Activated CD4-positive, CD25-positive, alpha-beta regulatory T cell (primary cell): ENCODE data around the gene ATXN2.

Experiments
- DNase-seq, 4 experiments: peaks; one replicate each; lab custom pipeline; 2025; lab: John Stamatoyannopoulos, UW

Gene ATXN2

DNA sequence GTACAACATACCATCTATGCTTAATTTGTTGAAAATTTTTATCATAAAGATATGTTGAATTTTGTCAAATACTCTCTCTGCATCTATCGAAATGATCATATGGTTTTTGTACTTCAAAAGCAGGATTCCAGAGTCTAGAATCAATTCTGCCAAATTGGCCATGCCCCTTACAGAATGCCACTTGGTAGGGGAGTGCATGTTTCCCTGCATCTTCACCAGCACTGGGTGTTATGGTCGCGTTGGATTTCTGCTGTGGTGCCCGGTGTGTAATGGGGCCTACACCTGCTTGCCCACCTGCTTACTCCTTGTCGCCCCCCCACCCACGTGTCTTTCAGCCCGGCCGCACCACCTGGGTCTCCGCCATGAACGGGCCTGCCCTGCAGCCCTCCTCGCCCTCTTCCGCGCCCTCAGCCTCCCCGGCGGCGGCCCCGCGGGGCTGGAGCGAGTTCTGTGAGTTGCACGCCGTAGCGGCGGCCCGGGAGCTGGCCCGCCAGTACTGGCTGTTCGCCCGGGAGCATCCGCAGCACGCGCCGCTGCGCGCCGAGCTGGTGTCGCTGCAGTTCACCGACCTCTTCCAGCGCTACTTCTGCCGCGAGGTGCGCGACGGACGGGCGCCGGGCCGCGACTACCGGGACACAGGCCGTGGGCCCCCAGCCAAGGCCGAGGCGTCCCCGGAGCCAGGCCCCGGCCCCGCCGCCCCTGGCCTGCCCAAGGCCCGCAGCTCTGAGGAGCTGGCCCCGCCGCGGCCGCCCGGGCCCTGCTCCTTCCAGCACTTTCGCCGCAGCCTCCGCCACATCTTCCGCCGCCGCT, 181.1 kb downstream of the ATXN2 start:
- no peak for DNase-seq

DNA sequence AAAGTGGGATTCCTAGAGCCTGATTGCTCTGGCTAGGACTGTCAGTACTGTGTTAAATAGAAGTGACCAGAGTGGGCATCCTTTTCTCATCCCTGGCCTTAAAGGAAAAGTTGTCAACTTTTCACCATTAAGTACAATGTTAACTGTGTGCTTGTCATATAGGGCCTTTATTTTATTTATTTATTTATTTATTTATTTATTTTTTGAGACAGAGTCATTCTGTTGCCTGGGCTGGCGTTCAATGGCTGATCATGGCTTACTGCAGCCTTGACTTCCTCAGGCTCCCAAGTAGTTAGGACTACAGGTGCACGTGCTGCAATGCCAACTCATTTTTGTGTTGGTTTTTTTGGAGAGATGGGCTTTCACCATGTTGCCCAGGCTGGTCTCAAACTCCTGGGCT, 181.8 kb downstream of the ATXN2 start:
- no peak for DNase-seq

DNA sequence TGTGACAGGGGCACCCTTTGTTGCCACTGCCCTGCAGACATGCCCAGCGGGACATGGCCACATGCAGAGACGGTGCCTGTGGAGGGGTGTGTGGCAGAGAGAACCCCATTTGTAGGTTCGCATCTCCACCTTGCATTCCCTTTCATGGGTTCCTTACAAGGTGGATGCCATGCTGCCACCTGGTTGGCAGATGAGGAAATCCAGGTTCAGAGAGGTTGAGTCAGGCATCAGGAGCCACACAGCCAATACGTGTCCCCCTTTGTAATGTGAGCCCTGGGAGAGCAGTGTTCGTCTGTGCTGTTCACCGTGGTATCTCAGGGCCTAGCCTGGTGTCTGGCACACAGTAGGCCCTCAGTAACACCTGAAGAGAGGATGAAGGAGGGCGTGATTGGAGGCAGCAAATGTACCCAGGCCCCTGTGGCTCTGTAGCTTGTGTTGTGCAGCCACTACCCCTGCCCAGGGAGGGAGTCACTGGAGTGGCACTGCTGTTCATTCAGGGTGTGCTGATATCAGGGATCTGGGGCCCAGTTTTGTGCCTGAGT, 184.3 kb downstream of the ATXN2 start:
- no peak for DNase-seq

DNA sequence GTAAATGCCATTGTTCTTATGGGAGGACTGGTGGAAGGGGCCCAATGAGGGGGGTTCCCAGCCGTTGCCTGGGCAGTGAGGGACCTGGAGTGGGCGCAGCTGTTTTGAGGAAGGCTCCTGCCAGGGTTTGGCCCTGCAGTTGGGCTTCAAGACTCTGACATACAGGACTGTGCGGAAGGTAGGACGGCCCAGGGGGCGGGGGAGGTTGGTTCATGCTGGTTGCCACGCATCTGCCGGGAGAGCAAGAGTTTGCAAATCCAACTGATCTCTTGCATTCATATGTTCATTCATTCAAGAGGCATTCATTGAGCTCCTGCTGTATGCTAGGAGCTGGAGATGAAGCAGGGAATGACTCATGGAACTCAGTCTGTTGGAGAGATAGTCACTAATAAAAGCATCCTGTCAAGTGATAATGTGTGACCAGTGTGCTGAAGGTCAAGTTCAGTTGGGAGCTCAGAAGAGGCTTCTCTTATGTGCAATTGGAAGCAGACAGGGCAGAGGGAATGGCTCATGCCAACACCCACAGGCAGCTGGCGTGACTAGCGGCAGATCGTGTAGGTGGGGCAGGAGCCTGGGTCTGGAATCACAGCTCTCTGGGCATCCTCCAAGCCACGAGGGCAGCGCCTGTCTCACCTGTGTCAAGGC, 185.6 kb downstream of the ATXN2 start:
- DNase-seq = no peak

DNA sequence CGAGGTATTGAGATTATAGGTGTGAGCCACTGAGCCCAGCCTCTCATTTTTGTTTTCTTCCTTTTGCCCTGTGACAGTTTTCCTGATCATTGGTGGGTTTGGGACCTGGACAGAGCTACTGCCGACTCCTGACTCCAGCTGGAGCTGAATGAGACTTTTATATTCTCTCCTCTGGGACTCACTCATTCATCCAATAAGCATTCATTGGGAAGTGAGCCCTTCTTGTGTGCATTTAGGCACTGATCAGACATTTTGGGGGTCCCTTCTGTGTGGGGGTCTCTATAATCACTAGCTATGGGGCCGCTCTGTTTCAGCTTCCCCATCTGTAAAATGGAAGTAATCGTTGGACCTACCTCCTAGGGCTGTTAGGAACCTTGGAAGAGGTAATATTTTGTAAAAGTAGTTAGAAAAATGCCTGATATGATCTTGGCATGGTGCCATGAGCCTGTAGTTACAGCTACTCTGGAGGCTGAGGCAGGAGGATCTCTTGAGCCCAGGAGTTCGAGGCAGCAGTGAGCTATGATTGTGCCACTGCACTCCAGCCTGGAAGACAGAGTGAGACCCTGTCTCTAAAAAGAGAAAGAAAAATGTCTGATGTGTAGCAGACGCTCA, 186.2 kb downstream of the ATXN2 start:
- no peak for DNase-seq

DNA sequence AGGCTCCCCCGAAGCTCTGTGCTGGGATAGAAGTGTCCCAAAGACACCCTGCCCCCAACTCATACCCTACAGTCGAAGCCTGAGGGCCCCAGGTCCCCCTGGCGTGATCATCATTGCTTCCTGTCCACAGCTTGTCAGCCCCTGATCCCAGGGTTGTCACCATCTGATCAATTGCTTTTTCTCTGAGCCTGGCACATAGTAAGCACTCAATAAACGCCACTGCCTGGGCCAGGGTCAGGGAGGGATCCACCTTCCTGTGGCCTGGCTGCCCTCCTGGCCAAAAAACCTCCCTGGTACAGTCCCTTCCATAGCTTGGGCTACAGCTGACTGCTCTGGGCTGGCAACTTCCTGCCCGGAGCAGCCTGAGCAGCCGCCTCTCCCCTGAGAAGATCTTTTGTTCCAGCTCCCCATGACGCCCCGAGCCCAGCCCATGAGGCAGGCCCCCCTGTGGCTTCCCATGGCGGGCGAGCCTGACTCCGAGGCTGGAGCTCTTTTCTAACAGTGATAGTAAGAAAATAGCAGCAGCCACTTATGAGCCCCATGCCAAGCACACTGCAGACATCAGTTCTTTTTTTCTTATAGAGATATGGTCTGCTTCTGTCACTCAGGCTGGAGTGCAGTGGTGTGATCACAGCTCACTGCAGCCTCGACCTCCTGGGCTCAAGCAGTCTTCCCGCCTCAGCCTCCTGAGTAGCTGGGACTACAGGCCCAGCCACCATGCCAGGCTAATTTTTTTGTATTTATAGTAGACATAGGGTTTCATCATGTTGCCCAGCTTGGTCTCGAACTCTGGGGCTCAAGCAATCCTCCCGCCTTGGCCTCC, 186.9 kb downstream of the ATXN2 start:
- DNase-seq = no peak

DNA sequence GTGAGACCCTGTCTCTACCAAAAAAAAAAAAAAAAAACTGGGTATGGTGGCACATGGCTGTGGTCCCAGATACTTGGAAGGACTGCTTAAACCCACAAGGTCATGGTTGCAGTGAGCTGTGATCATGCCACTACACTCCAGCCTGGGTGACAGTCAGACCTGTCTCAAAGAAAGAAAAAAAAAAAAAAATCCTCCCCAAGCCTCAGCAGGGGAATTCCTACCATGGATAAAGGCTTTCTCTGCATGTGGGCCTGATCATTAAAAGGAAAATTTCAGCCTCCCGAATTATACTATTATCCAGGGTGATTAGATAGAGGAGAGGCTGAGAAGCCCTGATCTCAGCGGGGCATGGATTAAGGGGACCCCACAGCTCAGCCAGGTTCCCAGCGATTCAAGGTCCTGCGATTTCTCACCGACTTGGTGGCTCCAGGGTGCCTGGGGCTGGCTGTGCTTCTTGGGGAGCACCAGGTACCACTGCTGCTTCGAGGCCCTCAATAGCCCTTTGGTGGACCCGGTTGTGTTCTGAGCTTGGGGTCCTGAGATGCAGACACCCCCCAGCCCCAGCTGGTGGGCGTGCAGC, 187.8 kb downstream of the ATXN2 start:
- DNase-seq = no peak

DNA sequence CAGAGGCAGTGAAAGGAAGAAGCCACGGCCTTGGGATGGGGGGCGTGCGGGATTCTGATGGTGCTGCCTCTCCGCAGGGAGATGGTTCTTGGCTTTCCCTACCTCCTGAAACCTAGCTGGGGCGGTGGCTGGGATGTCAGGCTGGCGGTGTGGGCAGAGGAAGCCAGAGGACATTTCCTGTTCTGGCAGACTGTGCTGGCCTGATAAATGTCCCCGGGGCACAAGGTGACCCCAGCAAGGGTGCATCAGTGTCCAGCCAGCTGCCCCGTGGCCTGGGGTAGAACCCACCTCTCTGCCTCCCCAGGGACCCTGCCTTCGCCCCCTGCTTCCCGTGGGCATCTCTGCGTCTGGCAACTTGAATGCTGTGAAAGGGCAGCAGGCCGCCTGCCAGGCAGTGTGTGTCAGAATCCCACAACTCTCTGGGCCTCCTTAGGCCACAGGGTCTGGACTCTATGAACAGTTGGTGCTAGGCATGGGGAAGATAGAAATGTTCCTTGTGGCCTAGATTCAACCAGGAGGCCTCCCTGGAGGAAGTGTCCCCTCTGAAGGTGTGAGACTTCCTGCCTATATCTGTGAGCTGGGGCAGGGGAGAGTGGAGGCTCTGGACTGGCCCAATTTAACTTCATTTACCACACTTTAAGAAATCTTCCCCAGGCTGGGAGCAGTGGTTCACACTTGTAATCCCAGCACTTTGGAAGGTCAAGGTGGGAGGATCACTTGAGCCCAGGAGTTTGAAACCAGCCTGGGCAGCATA, 188.5 kb downstream of the ATXN2 start:
- DNase-seq = no peak

DNA sequence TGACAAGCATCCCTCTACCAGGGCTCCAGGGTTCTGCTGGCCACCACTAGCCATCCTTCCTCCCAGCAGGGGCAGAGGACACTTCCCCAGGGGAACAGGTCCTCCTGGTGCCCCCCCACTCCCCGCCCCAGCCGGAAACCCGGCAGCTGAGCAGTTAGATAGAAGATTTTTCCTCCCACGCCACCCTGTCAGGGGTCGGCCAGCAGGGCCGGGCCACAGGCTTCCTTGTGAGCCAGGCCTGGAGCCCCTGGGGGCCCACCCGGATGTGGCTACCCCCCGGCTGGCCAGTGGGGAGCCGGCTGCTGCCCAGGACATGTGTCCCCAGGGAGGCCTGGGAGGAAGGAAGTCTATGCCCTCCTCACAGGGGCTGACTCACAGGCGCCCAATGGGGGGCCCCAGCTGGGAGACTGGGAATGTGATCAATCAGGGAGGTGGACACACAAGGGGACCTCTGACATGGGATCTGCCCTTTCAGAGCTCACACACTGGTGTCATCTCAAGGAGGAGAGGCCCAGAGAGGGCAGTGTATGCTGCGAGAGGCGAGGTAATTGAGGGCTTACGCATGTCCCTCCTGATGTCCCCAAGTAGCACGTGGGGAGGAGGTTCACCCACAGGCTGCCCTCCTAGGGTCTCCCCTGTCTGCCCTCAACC, 189.2 kb downstream of the ATXN2 start:
- no peak for DNase-seq

DNA sequence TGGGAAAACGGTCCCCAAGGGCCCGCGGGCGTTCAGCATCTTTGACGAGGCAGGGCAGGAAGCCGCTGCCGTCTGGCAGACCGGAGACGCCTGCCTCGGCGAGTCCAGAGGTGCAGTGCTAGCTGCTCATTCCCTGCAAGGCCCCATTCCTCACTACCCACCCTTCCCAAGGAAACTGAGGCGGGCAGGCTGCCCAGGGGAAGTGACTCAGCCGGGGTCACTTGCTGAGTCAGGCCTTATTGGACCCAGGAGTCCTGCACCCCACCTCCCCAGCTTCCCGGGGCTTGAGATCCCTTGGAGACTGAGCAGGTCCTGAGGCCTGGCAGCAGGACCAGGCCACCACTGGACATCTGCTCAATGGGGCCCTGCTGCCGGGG, 189.7 kb downstream of the ATXN2 start:
- DNase-seq = no peak

DNA sequence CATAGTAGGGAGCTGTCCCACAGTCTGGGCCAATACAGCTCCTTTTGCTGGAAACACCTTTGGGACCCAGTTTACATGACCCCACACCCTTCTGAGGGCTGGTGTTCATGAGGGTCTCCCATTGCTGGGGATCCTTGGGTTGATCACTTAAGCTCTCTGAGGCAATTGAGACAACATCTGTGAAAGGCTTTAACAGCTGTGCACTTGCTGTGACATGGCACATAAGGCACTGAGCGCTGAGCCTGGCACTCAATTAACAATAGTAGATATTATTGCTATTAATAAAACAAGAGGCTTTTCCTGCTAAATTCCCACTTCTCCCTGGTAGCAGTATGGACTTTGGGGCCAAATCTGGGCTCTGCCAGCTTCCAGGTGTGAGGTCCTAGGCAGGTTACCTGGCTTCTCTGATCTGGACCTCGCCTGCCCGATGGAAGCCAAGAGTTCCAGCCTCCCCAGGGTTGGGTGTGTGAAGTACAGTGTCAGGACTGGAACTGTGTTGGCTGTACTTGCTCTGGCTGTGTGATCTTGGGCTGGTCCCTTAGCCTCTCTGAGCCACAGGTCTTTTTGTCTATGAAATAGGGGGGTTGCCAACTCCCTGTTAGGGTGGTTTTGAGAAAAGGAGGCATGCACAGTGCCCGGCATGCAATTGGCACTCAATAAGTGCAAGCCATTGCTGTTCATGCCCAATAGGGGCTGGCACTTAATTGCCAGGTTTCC, 190.3 kb downstream of the ATXN2 start:
- DNase-seq = no peak

DNA sequence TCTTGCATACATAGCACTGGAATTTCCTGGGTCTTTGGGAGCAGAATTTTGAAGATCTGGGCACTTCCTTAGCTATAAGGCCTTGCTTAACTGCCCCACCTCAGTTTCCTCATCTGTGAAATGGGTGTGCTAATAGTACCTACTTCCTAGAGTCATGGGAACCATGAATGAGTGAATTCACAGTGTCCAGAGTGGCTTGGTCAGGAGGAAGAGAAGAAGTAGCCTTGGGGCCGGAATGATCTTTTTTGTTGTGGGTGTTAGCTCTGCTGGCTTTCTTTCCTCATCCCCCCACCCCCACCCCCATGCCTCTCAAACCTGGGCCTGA, 191.0 kb downstream of the ATXN2 start:
- no peak for DNase-seq

DNA sequence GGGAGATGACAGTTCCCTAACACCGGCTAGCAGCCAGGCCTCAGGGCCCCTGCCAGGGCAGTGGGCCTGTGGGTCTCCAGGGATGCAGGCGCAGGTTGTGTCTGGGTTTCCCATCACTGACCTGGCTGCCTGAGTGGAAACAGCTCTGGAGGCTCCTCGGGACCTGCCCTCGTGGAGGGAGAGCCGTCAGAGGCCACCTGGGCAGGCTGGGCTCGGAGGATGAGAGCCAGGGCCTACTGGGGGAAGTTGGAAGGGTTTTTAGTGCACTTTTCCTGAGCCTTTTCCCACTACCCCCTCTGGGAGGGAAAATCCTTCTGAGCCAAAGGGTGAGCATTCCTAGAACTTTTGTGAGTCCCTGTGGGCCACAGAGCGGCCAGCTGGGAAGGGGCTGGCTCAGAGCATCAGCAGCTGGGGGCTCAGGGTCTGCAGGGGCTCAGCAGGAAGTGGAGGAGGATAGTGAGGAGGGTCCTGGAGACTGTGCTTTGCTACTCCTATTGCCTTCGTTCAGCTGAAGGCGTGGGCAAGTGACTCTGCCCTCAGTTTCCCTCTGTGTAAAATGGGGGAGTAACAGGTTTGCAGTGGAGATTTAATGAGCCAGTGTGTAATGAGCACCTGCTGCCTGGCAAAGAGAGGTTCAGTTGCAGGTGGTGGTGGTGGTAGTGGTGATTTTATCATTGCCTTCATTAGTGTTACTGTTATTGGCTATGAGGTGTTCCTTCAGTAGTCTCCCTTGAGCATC, 191.6 kb downstream of the ATXN2 start:
- no peak for DNase-seq

DNA sequence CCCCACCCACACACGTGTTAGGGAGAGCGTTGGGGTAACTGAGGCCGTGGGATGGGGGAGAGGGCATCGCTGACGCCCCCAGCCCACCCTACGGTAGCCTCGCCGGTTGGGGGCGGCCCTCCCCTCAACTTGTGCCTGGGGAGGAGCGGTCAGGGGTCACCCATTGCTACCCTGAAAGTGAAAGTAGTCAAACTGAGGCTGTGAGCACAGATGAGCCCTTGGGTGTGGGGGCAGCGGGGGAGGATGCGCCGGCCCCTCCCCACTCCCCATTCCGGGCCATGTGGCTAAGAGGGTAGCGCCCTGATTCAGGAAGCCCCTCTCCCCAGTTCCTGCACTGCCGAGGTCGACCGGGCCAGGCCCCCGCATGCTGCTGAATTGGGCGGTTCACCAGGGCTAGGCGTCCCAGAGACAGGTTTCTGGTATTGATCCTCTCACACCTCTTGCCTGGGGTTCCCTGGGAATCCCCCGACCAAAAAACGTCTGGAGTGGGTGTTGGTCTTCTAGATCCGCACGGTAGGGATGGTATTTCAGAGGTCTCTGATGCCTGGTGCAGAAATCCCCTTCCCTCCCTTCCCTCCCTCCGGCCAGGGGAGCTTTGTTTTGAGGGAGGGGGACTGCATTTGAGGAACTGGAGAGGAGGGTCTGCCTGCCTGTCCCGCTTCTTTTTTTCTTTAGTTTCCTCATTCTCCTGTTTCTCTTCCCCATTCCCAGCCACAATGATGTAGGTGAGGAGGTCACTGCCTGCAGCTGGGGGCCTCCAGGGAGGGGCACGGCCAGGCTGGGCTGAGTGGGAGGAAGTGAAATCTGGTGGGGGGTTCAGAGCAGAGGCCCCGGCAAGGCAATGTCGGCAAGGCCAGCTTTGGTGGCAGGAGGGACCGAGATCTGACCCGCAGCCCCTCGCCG, 192.4 kb downstream of the ATXN2 start:
- no peak for DNase-seq

DNA sequence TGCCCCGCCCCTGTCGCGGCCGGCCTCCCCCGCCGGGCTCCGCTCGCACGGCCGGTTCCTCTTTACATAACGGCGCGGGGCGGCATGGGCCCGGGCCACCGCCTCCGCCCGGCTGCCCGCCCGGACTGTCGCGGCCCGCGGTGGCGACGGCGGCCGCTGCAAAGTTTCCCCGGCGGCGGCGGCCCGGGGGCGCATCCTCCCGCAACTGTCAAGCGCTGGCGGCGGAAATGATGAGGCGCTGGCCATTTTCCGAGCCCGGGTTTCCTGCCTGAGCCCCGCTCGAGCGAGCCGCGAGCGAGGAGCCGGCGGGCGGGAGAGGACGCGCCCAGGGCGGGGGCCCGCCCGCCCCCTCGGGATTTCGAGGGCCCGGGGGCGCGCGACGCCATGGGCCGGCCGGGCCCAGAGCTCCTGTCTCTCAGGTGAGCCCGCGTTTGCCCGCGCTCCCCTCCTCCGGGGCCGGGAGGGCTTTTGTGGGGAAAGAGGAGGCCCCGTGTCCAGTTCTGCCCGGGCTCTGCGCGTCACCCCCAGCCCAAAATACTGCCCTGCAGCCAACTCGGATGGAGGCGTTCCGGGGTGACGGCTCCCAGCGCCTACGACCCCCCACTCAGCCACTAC, 193.1 kb downstream of the ATXN2 start, which contains the start of gene SH2B3:
Gene SH2B3, plus strand, starts transcription at position 65 of the 615 bp plus-strand sequence. CDS start 12,223 bp downstream, outside the sequence.
- peak; percentile 65 to 79 (median 74) for DNase-seq

DNA sequence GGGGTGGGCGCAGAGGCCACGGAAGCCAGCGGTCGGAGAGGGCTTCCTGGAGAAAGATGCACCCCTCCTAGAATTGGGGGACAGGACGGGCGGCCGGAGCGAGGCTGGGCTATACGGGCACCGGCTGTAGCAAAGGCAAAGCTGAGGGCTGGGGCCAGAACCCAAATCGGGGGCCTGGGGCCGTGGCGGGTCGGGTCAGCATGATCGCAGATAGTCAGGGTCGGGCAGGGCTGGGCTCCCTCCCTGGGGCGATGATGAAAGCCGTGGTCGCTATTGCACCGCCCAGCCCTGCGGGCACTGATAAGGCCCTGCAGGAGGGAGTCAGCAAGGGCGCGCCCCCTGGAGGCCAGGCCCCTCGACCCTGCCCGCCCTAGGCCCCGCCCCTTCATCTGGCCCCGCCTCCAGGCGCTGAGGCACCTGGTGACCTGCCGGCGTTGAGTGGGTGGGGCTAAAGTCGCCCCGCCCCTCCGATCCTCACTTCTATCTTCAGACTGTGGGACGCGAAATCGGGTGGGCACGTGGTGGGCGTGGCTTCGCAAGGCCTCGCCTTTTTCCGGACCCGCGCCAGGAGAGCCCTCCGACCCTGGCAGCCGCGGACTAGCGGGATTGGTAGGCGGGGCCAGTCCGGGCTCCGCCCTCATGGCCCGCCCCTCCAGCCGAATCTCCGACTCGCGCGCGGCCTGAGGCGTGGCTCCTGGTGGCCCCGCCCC, 193.8 kb downstream of the ATXN2 start:
- DNase-seq = peak; percentile 97 to 100 (median 98)
